C4-2B (cell line): Measurements from ENCODE around the gene MIOX.

Source experiments
- CTCF ChIP-seq: fragments of 450-650 bp; conservative IDR thresholded peaks from 2 replicates; pipeline ENCODE4 v1.5.1; 2017; ENCODE audit warnings: mild to moderate bottlenecking
- ZFX ChIP-seq: fragments of 450-650 bp; IDR thresholded peaks from 2 replicates; pipeline ENCODE4 v1.6.1; 2017

DNA sequence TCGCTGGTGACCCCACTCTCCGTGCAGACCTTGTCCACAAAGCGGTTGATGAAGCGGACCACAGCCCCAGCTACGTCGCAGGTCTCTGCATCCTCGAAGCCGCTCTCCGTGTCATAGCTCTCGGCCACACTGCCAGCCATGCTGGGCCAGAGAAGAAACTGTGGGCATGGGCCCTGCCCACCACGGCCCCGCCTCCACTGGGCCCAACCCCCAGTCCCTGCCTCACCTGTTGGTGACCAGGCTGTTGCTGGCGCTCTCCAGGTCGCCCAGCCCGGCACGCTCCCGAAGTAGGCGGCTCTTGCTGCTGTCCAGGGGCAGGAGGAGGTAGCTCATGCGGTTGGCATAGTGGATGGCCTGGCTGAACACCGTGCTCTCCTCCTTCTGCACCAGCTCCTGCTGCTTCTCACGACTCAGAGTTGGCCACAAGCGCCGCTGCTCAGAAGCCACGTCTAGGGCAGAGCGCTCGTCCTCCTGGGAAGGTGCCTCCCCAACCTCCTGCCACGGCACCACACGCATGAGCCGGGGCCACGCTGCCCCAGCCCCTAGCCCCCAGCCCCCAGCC, 24.6 kb upstream of the MIOX start:
- no peak for TF ChIP-seq CTCF
- TF ChIP-seq ZFX, result no peak
